HG03571 (cell line): ENCODE results near the gene IFNW1.

Source experiments
- ATAC-seq: cut with Tn5 transposase; IDR thresholded peaks from one replicate; pipeline ENCODE4 v1.9.1; 2021; ENCODE audit not compliant: unreplicated experiment

Gene IFNW1

DNA sequence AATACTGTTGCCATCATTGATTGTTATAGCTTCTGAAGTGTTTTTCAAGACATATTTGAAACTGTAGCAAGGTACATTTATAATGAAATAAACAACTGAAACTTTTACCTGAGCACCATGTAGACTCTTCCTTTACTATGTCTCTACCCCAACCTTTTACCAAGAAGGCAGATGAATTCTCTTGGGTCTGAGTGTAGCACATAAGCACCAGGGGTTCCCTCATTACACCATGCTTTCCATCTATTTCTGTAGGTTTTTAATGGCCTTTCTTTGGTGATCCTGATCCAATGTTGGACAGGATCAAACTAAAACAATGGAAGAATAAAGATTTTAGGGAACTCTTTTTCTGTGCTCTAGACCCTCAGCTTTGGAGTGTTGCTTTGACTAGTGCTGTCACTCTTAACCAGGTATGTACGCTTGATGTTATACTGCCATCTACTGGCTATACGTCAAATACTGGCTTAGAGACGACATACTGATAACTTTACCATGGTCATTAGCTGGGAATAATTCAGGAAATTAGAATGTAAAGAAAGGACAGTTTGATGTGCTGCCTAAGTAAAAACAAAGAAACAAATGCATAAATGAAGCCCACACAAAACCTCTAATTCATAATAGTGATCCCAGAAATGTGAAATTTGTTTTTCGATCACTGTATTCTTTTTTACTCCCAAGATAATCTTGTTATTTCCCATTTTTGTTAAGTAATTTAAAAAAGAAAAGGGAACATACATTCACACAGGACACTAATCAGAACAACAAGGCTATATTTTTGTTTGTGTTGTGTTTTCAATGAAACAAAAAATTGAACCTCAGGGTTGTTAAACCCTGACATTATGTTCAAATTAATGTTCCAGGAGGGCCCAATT, 30.7 kb downstream of the IFNW1 start:
- ATAC-seq: peak; percentile 83

- no peak for ATAC-seq
Measured at GRCh38 chr9:21104787-21105186, 36.8 kb downstream of the IFNW1 start.

- ATAC-seq: no peak
Measured at GRCh38 chr9:21102305-21102704, 39.3 kb downstream of the IFNW1 start.

- ATAC-seq: no peak
Measured at GRCh38 chr9:21097817-21098216, 43.8 kb downstream of the IFNW1 start.

GRCh38 chr9:21096901-21097255, 44.8 kb downstream of the IFNW1 start:
- no peak for ATAC-seq

DNA sequence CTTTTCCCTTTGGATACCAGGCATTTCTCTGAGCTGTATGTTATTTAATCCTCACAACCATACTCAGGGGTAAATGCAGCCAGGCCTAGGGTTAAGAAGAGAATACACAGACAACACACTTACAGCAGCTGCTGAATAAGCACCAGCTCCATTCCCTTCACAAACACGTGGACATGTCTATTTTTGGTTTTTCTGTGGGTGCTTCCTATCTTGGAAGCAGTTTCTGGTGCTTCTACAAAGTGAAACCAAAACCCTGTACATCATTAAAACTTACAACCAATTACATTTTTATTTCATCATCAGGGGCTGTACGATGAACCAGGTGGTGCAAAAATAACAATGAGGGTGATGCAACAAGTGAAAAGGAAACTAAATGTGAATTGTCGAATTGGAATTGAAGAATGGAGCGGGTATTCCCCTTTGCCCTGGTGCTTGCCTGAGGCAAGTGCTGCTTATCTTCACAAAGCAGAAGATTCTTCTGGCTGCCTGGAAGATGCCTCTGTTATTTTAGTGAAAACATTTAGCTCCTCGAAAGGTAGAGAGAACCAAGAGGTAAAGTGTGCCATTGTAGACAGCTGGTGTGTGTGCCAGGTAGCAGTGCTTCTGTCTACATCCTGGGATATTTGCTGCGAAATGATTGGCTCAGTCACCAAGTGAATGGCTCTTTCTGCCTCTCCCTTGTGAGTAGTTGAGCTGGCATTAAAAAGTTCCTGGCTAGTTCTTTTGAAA, 45.3 kb downstream of the IFNW1 start:
- ATAC-seq: peak; percentile 78

GRCh38 chr9:21095561-21095960, 46.1 kb downstream of the IFNW1 start:
- no peak for ATAC-seq
